Activated naive CD8-positive, alpha-beta T cell treated with anti-CD3 and anti-CD28 coated beads for 36 hours (primary cell): ENCODE results near the gene TANC1. TPM values are rescaled to one million over a fixed set of nuclear protein-coding genes. Genes with fewer than 3 reads are reported as not detected.
"Not testable (repeated sequence)": the region's sequence is repeated elsewhere in the genome, so short reads cannot be mapped to it uniquely, and the experiment has no call there.

Source experiments
- DNase-seq: peaks from one replicate; pipeline ENCODE4 v3.0.0; 2021
- H3K27ac Mint-ChIP-seq: one replicate; pipeline ENCODE4 v1.8.0; 2022; ENCODE audit warnings: mild to moderate bottlenecking, moderate library complexity, mixed read lengths
- H3K27me3 Mint-ChIP-seq: one replicate; pipeline ENCODE4 v1.8.0; 2022; ENCODE audit warnings: mild to moderate bottlenecking, mixed read lengths
- H3K36me3 Mint-ChIP-seq: one replicate; pipeline ENCODE4 v1.8.0; 2021; ENCODE audit warnings: mild to moderate bottlenecking, mixed read lengths
- H3K4me1 Mint-ChIP-seq: one replicate; pipeline ENCODE4 v1.8.0; 2021; ENCODE audit warnings: mixed read lengths
- H3K4me3 Mint-ChIP-seq: one replicate; pipeline ENCODE4 v1.8.0; 2022; ENCODE audit warnings: mild to moderate bottlenecking, moderate library complexity, mixed read lengths
- H3K9me3 Mint-ChIP-seq: one replicate; pipeline ENCODE4 v1.8.0; 2022; ENCODE audit warnings: mixed read lengths
- total RNA-seq, 2 experiments: library from RNA; stranded (reverse); gene quantifications; one replicate each; pipeline ENCODE4 v1.2.3, GENCODE V29; 2021

The TANC1 gene
- total RNA-seq, 2 experiments from 2014 or later = 0.97 to 1.0 TPM

GRCh38 chr2:159017837-159018236, 49.4 kb downstream of the TANC1 start:
- Mint-ChIP-seq H3K9me3 (peaks cover 14% of the 10 kb centered on the region), H3K4me3 (no peak overlapping the region), H3K27ac (no peak overlapping the region), H3K36me3 (peaks cover 6% of the 10 kb centered on the region), H3K4me1 (no peaks in the 10 kb centered on the region), H3K27me3 (no peaks in the 10 kb centered on the region)
- DNase-seq = no peak

- DNase-seq = no peak
- Mint-ChIP-seq H3K9me3 (peaks cover 13% of the 10 kb centered on the region), H3K36me3 (peaks cover 5% of the 10 kb centered on the region), H3K4me1 (no peaks in the 10 kb centered on the region), H3K27ac (no peak overlapping the region), H3K27me3 (no peaks in the 10 kb centered on the region), H3K4me3 (no peak overlapping the region)
Measured at GRCh38 chr2:159019021-159019420, 50.6 kb downstream of the TANC1 start.

GRCh38 chr2:159022019-159022418, 53.6 kb downstream of the TANC1 start:
- no peak overlapping the region for H3K27ac Mint-ChIP-seq
- H3K9me3 Mint-ChIP-seq = no peaks in the 10 kb centered on the region
- no peaks in the 10 kb centered on the region for H3K4me1 Mint-ChIP-seq

GRCh38 chr2:159026170-159026569, 57.7 kb downstream of the TANC1 start:
- Mint-ChIP-seq H3K9me3 (no peaks in the 10 kb centered on the region), H3K27me3 (no peaks in the 10 kb centered on the region), H3K4me1 (no peaks in the 10 kb centered on the region), H3K4me3 (no peak overlapping the region), H3K36me3 (no peaks in the 10 kb centered on the region), H3K27ac (no peak overlapping the region)
- no peak for DNase-seq

More at GRCh38 chr2:159022019-159022418, 53.6 kb downstream of the TANC1 start:
- no peaks in the 10 kb centered on the region for H3K27me3 Mint-ChIP-seq
- no peak overlapping the region for H3K4me3 Mint-ChIP-seq
- no peaks in the 10 kb centered on the region for H3K36me3 Mint-ChIP-seq
- DNase-seq = no peak

GRCh38 chr2:159028776-159029175, 60.3 kb downstream of the TANC1 start:
- H3K27me3 Mint-ChIP-seq = no peaks in the 10 kb centered on the region
- no peaks in the 10 kb centered on the region for H3K36me3 Mint-ChIP-seq
- no peak overlapping the region for H3K4me3 Mint-ChIP-seq
- no peak for DNase-seq
- no peak overlapping the region for H3K27ac Mint-ChIP-seq
- no peaks in the 10 kb centered on the region for H3K4me1 Mint-ChIP-seq
- H3K9me3 Mint-ChIP-seq = no peaks in the 10 kb centered on the region

- no peaks in the 10 kb centered on the region for H3K9me3 Mint-ChIP-seq
- H3K36me3 Mint-ChIP-seq = no peaks in the 10 kb centered on the region
- H3K27me3 Mint-ChIP-seq = no peaks in the 10 kb centered on the region
- H3K4me3 Mint-ChIP-seq = no peak overlapping the region
- no peak overlapping the region for H3K27ac Mint-ChIP-seq
- no peaks in the 10 kb centered on the region for H3K4me1 Mint-ChIP-seq
- no peak for DNase-seq
Measured at GRCh38 chr2:159029936-159030335, 61.5 kb downstream of the TANC1 start.

GRCh38 chr2:159030674-159031380, 62.4 kb downstream of the TANC1 start:
- no peak for DNase-seq
- Mint-ChIP-seq H3K27ac (no peak overlapping the region), H3K9me3 (no peaks in the 10 kb centered on the region), H3K4me1 (no peaks in the 10 kb centered on the region), H3K36me3 (no peaks in the 10 kb centered on the region), H3K4me3 (no peak overlapping the region), H3K27me3 (no peaks in the 10 kb centered on the region)

- H3K4me1 Mint-ChIP-seq = no peaks in the 10 kb centered on the region
- no peaks in the 10 kb centered on the region for H3K36me3 Mint-ChIP-seq
- H3K27ac Mint-ChIP-seq = no peak overlapping the region
- H3K4me3 Mint-ChIP-seq = no peak overlapping the region
- H3K27me3 Mint-ChIP-seq = no peaks in the 10 kb centered on the region
- DNase-seq = no peak
- H3K9me3 Mint-ChIP-seq = no peaks in the 10 kb centered on the region
Measured at GRCh38 chr2:159032146-159032545, 63.7 kb downstream of the TANC1 start.

- no peaks in the 10 kb centered on the region for H3K36me3 Mint-ChIP-seq
- no peaks in the 10 kb centered on the region for H3K4me1 Mint-ChIP-seq
- peaks cover 1% of the 10 kb centered on the region for H3K9me3 Mint-ChIP-seq
- H3K27ac Mint-ChIP-seq = no peak overlapping the region
- no peak for DNase-seq
- no peaks in the 10 kb centered on the region for H3K27me3 Mint-ChIP-seq
- H3K4me3 Mint-ChIP-seq = no peak overlapping the region
Measured at GRCh38 chr2:159032580-159032979, 64.1 kb downstream of the TANC1 start.

- Mint-ChIP-seq H3K27me3 (no peaks in the 10 kb centered on the region), H3K4me3 (no peak overlapping the region), H3K9me3 (peaks cover 2% of the 10 kb centered on the region), H3K27ac (no peak overlapping the region), H3K36me3 (no peaks in the 10 kb centered on the region), H3K4me1 (no peaks in the 10 kb centered on the region)
- no peak for DNase-seq
Measured at GRCh38 chr2:159034713-159035112, 66.3 kb downstream of the TANC1 start.

GRCh38 chr2:159035790-159036411, 67.5 kb downstream of the TANC1 start:
- H3K9me3 Mint-ChIP-seq = peaks cover 2% of the 10 kb centered on the region
- H3K27ac Mint-ChIP-seq = no peak overlapping the region
- no peak for DNase-seq
- no peaks in the 10 kb centered on the region for H3K36me3 Mint-ChIP-seq
- H3K27me3 Mint-ChIP-seq = no peaks in the 10 kb centered on the region
- no peak overlapping the region for H3K4me3 Mint-ChIP-seq
- H3K4me1 Mint-ChIP-seq = no peaks in the 10 kb centered on the region

GRCh38 chr2:159036461-159036860, 68.0 kb downstream of the TANC1 start:
- not testable (repeated sequence) for H3K4me1 Mint-ChIP-seq, H3K27ac Mint-ChIP-seq, H3K4me3 Mint-ChIP-seq, DNase-seq, H3K9me3 Mint-ChIP-seq, H3K27me3 Mint-ChIP-seq, H3K36me3 Mint-ChIP-seq

GRCh38 chr2:159041328-159041727, 72.9 kb downstream of the TANC1 start:
- H3K27me3 Mint-ChIP-seq, H3K36me3 Mint-ChIP-seq, H3K9me3 Mint-ChIP-seq, DNase-seq, H3K4me3 Mint-ChIP-seq, H3K4me1 Mint-ChIP-seq, H3K27ac Mint-ChIP-seq: not testable (repeated sequence)

GRCh38 chr2:159042115-159042850, 73.8 kb downstream of the TANC1 start:
- Mint-ChIP-seq H3K27ac (no peak overlapping the region), H3K4me3 (no peak overlapping the region), H3K4me1 (no peaks in the 10 kb centered on the region), H3K27me3 (peaks cover 3% of the 10 kb centered on the region), H3K9me3 (peaks cover 2% of the 10 kb centered on the region), H3K36me3 (no peaks in the 10 kb centered on the region)
- no peak for DNase-seq

- Mint-ChIP-seq H3K4me3 (no peak overlapping the region), H3K4me1 (no peaks in the 10 kb centered on the region), H3K36me3 (no peaks in the 10 kb centered on the region), H3K27ac (no peak overlapping the region), H3K27me3 (peaks cover 3% of the 10 kb centered on the region), H3K9me3 (no peaks in the 10 kb centered on the region)
- DNase-seq = no peak
Measured at GRCh38 chr2:159043710-159044109, 75.3 kb downstream of the TANC1 start.
